HG02623 (cell line): ENCODE measurements around the gene PIK3C2B.

ENCODE experiments used
- ATAC-seq: cut with Tn5 transposase; IDR thresholded peaks from one replicate; pipeline ENCODE4 v1.9.1; 2021; ENCODE audit warnings: moderate library complexity; ENCODE audit not compliant: unreplicated experiment

Gene PIK3C2B

GRCh38 chr1:204480515-204480914 is 14.1 kb downstream of the PIK3C2B start:
- peak; percentile 60 for ATAC-seq

- ATAC-seq, result no peak
Measured at GRCh38 chr1:204479387-204480136, 15.0 kb downstream of the PIK3C2B start.

GRCh38 chr1:204478921-204479320 is 15.7 kb downstream of the PIK3C2B start:
- ATAC-seq, result no peak

- ATAC-seq, result no peak
Measured at GRCh38 chr1:204478172-204478899, 16.3 kb downstream of the PIK3C2B start.

GRCh38 chr1:204477036-204477740 is 17.4 kb downstream of the PIK3C2B start:
- ATAC-seq, result no peak

GRCh38 chr1:204476563-204476962 is 18.0 kb downstream of the PIK3C2B start:
- no peak for ATAC-seq

GRCh38 chr1:204475656-204476432 is 18.8 kb downstream of the PIK3C2B start:
- no peak for ATAC-seq

GRCh38 chr1:204473400-204473965 is 21.1 kb downstream of the PIK3C2B start:
- no peak for ATAC-seq

- no peak for ATAC-seq
Measured at GRCh38 chr1:204472660-204473059, 21.9 kb downstream of the PIK3C2B start.

GRCh38 chr1:204471687-204472086 is 22.9 kb downstream of the PIK3C2B start:
- no peak for ATAC-seq

- no peak for ATAC-seq
Measured at GRCh38 chr1:204469304-204469703, 25.3 kb downstream of the PIK3C2B start.

- ATAC-seq, result no peak
Measured at GRCh38 chr1:204468766-204469302, 25.8 kb downstream of the PIK3C2B start.

- ATAC-seq, result no peak
Measured at GRCh38 chr1:204468206-204468605, 26.4 kb downstream of the PIK3C2B start.

GRCh38 chr1:204466416-204467405 is 27.9 kb downstream of the PIK3C2B start:
- no peak for ATAC-seq

- peak; percentile 52 for ATAC-seq
Measured at GRCh38 chr1:204465546-204466415, 28.8 kb downstream of the PIK3C2B start.

GRCh38 chr1:204464701-204465100 is 29.9 kb downstream of the PIK3C2B start:
- ATAC-seq, result no peak

- ATAC-seq, result no peak
Measured at GRCh38 chr1:204464187-204464631, 30.4 kb downstream of the PIK3C2B start.
